Lung (tissue), 12 donors: ENCODE measurements around the gene UNC50. TPM values are rescaled to one million over a fixed set of nuclear protein-coding genes. Genes with fewer than 3 reads are reported as not detected.

ENCODE experiments used
- ATAC-seq: fragments of 200-7000 bp; cut with Tn5 transposase; one replicate; pipeline ENCODE4 v1.9.1; 2020; ENCODE audit warnings: moderate number of reproducible peaks; ENCODE audit not compliant: insufficient read depth, low FRiP score
- DNase-seq, 3 donors: peaks; one replicate each; pipeline ENCODE4 v3.0.0-alpha.2; 2013 to 2017
- H3K27ac ChIP-seq, 2 donors: one replicate each; pipeline ENCODE4 v1.5.1; 2013; ENCODE audit warnings: mild to moderate bottlenecking in 2 of 2, moderate library complexity in 2 of 2, control low read depth in 1 of 2, inconsistent platforms in 1 of 2, low read depth in 1 of 2, low read length in 1 of 2
- H3K27me3 ChIP-seq, 3 donors: one replicate each; pipeline ENCODE4 v1.5.1; 2013; ENCODE audit warnings: low read length in 2 of 3; ENCODE audit not compliant: control insufficient read depth in 3 of 3, insufficient read depth in 3 of 3
- H3K36me3 ChIP-seq, 4 donors: one replicate each; pipeline ENCODE4 v1.5.1; 2013; ENCODE audit warnings: low read length in 4 of 4, mild to moderate bottlenecking in 1 of 4, moderate library complexity in 1 of 4; ENCODE audit not compliant: control insufficient read depth in 4 of 4, insufficient read depth in 4 of 4
- H3K4me1 ChIP-seq, 5 donors: one replicate each; pipeline ENCODE4 v1.5.1; 2013; ENCODE audit warnings: low read length in 5 of 5, mild to moderate bottlenecking in 2 of 5, moderate library complexity in 1 of 5; ENCODE audit not compliant: control insufficient read depth in 5 of 5, insufficient read depth in 5 of 5
- H3K4me3 ChIP-seq: one replicate; pipeline ENCODE4 v1.5.1; 2013; ENCODE audit warnings: mild to moderate bottlenecking, control low read depth, moderate library complexity
- H3K9ac ChIP-seq, 2 donors: one replicate each; pipeline ENCODE4 v1.5.1; 2013; ENCODE audit warnings: low read length in 2 of 2, control low read depth in 1 of 2; ENCODE audit not compliant: insufficient read depth in 1 of 2
- H3K9me3 ChIP-seq, 4 donors: one replicate each; pipeline ENCODE4 v1.5.1; 2013; ENCODE audit warnings: low read length in 3 of 4, mild to moderate bottlenecking in 1 of 4, moderate library complexity in 1 of 4; ENCODE audit not compliant: control insufficient read depth in 4 of 4, insufficient read depth in 3 of 4
- WGBS, 2 donors: extraction: QIAGEN DNeasy Blood & Tissue Kit; methylation state at CpG; one replicate each; pipeline ENCODE4 v1.1.7; 2013; 5-methylcytosine and 5-hydroxymethylcytosine counted together
- polyA plus RNA-seq, 2 donors: library from polyadenylated mRNA; stranded (reverse); fragments of 200-250 nt; gene quantifications; one replicate each; pipeline ENCODE4 v1.2.1, GENCODE V29; 2013
- total RNA-seq, 2 donors: library from RNA; depleted of rRNA in 1 of 2; stranded (reverse); fragments of >200 nt in 1 of 2; gene quantifications; one replicate each; pipeline ENCODE4 v1.2.1, GENCODE V29; 2014 to 2021
- TF ChIP-seq, protein P1 (sequence below): IDR thresholded peaks from 2 replicates; pipeline ENCODE4 v1.5.1; 2012; ENCODE audit warnings: mild to moderate bottlenecking; ENCODE audit errors: control extremely low read depth, extremely low read depth
- donor health status: control.
- donor health status: control.
- donor health status: Bipolar disorder and iron deficiency.
- donor health status: healthy.
- donor health status: DM: yes; HTN: yes; CAD: no.

UNC50 gene
- total and polyA plus RNA-seq, 4 donors = 36.4 to 54.7 (median 43.7) TPM

DNA sequence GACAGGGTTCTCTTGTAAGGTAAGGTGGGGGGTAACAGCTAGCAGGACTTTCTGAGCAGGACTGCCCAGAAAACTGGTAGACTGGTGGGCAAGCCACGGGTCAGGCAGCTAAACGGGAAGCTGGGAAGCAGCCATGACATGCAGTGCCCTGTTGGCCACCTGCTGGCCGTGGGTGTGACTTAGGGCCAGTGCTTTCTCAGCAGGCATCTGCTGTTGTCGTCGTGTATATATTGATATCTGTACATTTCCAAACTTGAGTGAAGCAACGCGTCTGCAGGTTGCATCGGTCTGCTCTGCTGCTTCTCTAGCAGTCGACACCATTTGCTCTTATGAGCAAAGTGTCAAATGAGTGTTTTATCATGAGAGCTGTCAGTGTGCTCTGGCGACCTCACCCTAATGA lies 31.1 kb upstream of the UNC50 start:
- H3K36me3 ChIP-seq = peaks cover 3 to 55% (median 9%) of the 10 kb centered on the region in 4 donors
- ATAC-seq = no peak

DNA sequence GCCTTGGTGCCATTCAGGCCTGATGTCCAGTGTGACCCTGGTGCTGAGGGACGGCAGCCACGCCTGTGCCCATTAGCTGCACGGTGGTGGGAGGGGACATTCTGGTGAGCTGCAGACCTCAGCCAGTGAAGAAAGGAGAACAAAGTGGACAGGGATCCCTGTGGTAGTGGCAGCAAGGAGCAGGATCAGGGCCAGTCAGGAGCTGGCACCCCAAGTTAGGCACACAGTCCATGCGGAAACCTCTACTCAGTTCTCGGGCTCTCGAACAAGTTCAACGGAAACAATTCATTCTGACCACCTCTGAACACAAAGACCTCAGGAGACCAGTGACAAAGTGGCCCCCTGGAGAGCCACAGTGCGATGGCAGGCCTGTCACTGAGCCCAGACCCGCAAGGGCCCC lies 30.2 kb upstream of the UNC50 start:
- DNase-seq (no peak), ATAC-seq (no peak)
- Histone ChIP-seq H3K4me1 (no peaks in the 10 kb centered on the region), H3K4me3 (no peak overlapping the region), H3K36me3 (peaks cover 4 to 52% (median 16%) of the 10 kb centered on the region in 4 donors), H3K27ac (no peak overlapping the region), H3K27me3 (no peaks in the 10 kb centered on the region), H3K9ac (no peak overlapping the region), H3K9me3 (peaks cover 0 to 1% (median 0%) of the 10 kb centered on the region in 4 donors)
- WGBS, 2 donors = 92 to 95% methylated on average over 9 of the region's 9 CpGs
- TF ChIP-seq, protein P1, sequence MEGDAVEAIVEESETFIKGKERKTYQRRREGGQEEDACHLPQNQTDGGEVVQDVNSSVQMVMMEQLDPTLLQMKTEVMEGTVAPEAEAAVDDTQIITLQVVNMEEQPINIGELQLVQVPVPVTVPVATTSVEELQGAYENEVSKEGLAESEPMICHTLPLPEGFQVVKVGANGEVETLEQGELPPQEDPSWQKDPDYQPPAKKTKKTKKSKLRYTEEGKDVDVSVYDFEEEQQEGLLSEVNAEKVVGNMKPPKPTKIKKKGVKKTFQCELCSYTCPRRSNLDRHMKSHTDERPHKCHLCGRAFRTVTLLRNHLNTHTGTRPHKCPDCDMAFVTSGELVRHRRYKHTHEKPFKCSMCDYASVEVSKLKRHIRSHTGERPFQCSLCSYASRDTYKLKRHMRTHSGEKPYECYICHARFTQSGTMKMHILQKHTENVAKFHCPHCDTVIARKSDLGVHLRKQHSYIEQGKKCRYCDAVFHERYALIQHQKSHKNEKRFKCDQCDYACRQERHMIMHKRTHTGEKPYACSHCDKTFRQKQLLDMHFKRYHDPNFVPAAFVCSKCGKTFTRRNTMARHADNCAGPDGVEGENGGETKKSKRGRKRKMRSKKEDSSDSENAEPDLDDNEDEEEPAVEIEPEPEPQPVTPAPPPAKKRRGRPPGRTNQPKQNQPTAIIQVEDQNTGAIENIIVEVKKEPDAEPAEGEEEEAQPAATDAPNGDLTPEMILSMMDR = no peak

More for the DNA sequence above, 31.1 kb upstream of the UNC50 start:
- TF ChIP-seq, protein P1 = no peak
- no peak overlapping the region for H3K9ac ChIP-seq
- H3K27me3 ChIP-seq = no peaks in the 10 kb centered on the region
- WGBS, 2 donors = 79 to 85% methylated on average over 10 of the region's 10 CpGs
- H3K9me3 ChIP-seq = no peaks in the 10 kb centered on the region
- H3K4me1 ChIP-seq = no peaks in the 10 kb centered on the region
- no peak overlapping the region for H3K27ac ChIP-seq
- DNase-seq = no peak
- no peak overlapping the region for H3K4me3 ChIP-seq

DNA sequence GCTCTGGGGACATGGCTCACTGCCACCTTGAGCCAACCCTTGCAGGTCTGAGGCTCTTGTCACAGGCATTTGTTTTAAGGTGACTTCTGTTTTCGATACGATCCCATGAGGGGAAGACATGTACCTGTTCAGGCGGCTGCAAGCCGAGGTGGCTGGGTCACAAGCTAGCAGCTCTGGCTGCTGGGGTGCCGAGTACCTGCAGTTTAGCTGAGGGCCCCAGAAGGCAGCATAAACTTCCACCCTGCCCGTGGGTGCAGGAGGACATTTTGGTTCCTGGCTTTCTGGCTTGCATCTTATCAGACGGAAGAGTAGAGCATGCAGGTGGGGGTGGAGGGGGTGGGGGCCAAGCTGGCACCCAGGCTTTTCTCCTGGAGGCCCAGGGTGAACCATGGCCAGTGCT lies 28.5 kb upstream of the UNC50 start:
- H3K27ac ChIP-seq = no peak overlapping the region
- H3K4me3 ChIP-seq = no peak overlapping the region
- DNase-seq (no peak), ATAC-seq (no peak)
- TF ChIP-seq, protein P1 = no peak
- peaks cover 0 to 1% (median 0%) of the 10 kb centered on the region in 4 donors for H3K9me3 ChIP-seq
- H3K27me3 ChIP-seq = no peaks in the 10 kb centered on the region
- 90 to 91% methylated on average over 7 of the region's 7 CpGs for WGBS, 2 donors
- peaks cover 3 to 55% (median 23%) of the 10 kb centered on the region in 4 donors for H3K36me3 ChIP-seq
- H3K9ac ChIP-seq = no peak overlapping the region
- H3K4me1 ChIP-seq = no peaks in the 10 kb centered on the region
